ENCODE measurements around the gene AGO4.
"Not testable (repeated sequence)": the region's sequence is repeated elsewhere in the genome, so short reads cannot be mapped to it uniquely, and the experiment has no call there.

The AGO4 gene

GRCh38 chr1:35812754-35813153 lies 4.9 kb downstream of the AGO4 start:
- DNase-seq: not testable (repeated sequence)

- DNase-seq: no peak
Observed at GRCh38 chr1:35825255-35825654, 17.4 kb downstream of the AGO4 start.

- DNase-seq: no peak
Observed at GRCh38 chr1:35832276-35832905, 24.6 kb downstream of the AGO4 start.

- no peak for DNase-seq
Observed at GRCh38 chr1:35833395-35833794, 25.6 kb downstream of the AGO4 start.

GRCh38 chr1:35834218-35834617 lies 26.4 kb downstream of the AGO4 start:
- DNase-seq: no peak

- no peak for DNase-seq
Observed at GRCh38 chr1:35835398-35835797, 27.6 kb downstream of the AGO4 start.

- no peak for DNase-seq
Observed at GRCh38 chr1:35836734-35837133, 28.9 kb downstream of the AGO4 start.

- DNase-seq: no peak
Observed at GRCh38 chr1:35838693-35839245, 31.0 kb downstream of the AGO4 start.

GRCh38 chr1:35844826-35845225 lies 37.0 kb downstream of the AGO4 start:
- no peak for DNase-seq

GRCh38 chr1:35845766-35846165 lies 38.0 kb downstream of the AGO4 start:
- DNase-seq: no peak

- no peak for DNase-seq
Observed at GRCh38 chr1:35847935-35848565, 40.2 kb downstream of the AGO4 start.

GRCh38 chr1:35850051-35850450 lies 42.2 kb downstream of the AGO4 start:
- no peak for DNase-seq

- DNase-seq: no peak
Observed at GRCh38 chr1:35850716-35851115, 42.9 kb downstream of the AGO4 start.

- DNase-seq: no peak
Observed at GRCh38 chr1:35851132-35851869, 43.5 kb downstream of the AGO4 start.

GRCh38 chr1:35852241-35852640 lies 44.4 kb downstream of the AGO4 start:
- DNase-seq: no peak

- no peak for DNase-seq
Observed at GRCh38 chr1:35854989-35855700, 47.3 kb downstream of the AGO4 start.

GRCh38 chr1:35856964-35857363 lies 49.1 kb downstream of the AGO4 start:
- DNase-seq: no peak

GRCh38 chr1:35857830-35858229 lies 50.0 kb downstream of the AGO4 start:
- no peak for DNase-seq

GRCh38 chr1:35860696-35861095 lies 52.9 kb downstream of the AGO4 start:
- no peak for DNase-seq

- DNase-seq: no peak
Observed at GRCh38 chr1:35863136-35863535, 55.3 kb downstream of the AGO4 start.

- no peak for DNase-seq
Observed at GRCh38 chr1:35863881-35864625, 56.2 kb downstream of the AGO4 start.

- DNase-seq: no peak
Observed at GRCh38 chr1:35864813-35865212, 57.0 kb downstream of the AGO4 start.

- DNase-seq: no peak
Observed at GRCh38 chr1:35866991-35867390, 59.2 kb downstream of the AGO4 start.
